Mucosa of rectum (tissue), 2 donors: ENCODE results near the gene INTU.

Experiments
- H3K27ac ChIP-seq, 2 donors: one replicate each; pipeline ENCODE4 v1.7.0; 2013; ENCODE audit warnings: inconsistent platforms in 2 of 2, low read depth in 2 of 2, low read length in 2 of 2
- H3K27me3 ChIP-seq, 2 donors: one replicate each; pipeline ENCODE4 v1.7.0; 2013; ENCODE audit warnings: low read length in 2 of 2; ENCODE audit not compliant: control insufficient read depth in 2 of 2, insufficient read depth in 2 of 2
- H3K36me3 ChIP-seq, 2 donors: one replicate each; pipeline ENCODE4 v1.7.0; 2013; ENCODE audit warnings: low read length in 2 of 2; ENCODE audit not compliant: control insufficient read depth in 2 of 2, insufficient read depth in 2 of 2
- H3K4me1 ChIP-seq, 2 donors: one replicate each; pipeline ENCODE4 v1.7.0; 2013; ENCODE audit warnings: low read length in 2 of 2, mild to moderate bottlenecking in 1 of 2; ENCODE audit not compliant: control insufficient read depth in 2 of 2, insufficient read depth in 2 of 2
- H3K4me3 ChIP-seq, 2 donors: one replicate each; pipeline ENCODE4 v1.7.0; 2013; ENCODE audit warnings: low read length in 2 of 2
- H3K9ac ChIP-seq, 2 donors: one replicate each; pipeline ENCODE4 v1.7.0; 2013; ENCODE audit warnings: low read length in 2 of 2, low read depth in 1 of 2, mild to moderate bottlenecking in 1 of 2
- H3K9me3 ChIP-seq, 2 donors: one replicate each; pipeline ENCODE4 v1.7.0; 2013; ENCODE audit warnings: low read length in 2 of 2; ENCODE audit not compliant: control insufficient read depth in 2 of 2
- donor health status: healthy.
- donor health status: Normal muscosa, but diverticular disease.

The INTU gene

GRCh38 chr4:127732623-127733328 is 100.0 kb downstream of the INTU start:
- Histone ChIP-seq H3K27ac (no peak overlapping the region), H3K4me1 (no peaks in the 10 kb centered on the region), H3K27me3 (no peaks in the 10 kb centered on the region), H3K36me3 (no peaks in the 10 kb centered on the region), H3K9ac (no peak overlapping the region), H3K9me3 (no peaks in the 10 kb centered on the region), H3K4me3 (no peak overlapping the region)

DNA sequence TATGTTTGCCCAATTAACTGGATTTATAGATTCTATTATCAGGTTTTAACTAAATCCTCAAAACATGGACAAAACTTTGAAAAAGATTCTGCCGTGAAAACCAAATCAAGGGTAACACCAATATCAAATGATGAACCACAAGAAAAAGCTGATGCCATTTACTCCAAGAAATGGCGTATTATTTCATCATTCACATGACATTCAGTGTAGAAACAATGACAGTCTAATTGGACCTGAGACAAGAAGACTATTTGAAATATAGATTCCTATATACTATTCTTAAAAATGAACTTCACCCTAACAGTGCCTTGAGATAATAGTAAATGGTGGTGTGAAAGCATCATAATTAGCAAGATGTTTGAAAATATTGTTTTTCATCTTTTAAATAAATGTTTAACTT is 102.2 kb downstream of the INTU start:
- Histone ChIP-seq H3K36me3 (no peaks in the 10 kb centered on the region), H3K4me1 (no peaks in the 10 kb centered on the region), H3K9me3 (no peaks in the 10 kb centered on the region), H3K27ac (no peak overlapping the region), H3K9ac (no peak overlapping the region), H3K4me3 (no peak overlapping the region), H3K27me3 (no peaks in the 10 kb centered on the region)

DNA sequence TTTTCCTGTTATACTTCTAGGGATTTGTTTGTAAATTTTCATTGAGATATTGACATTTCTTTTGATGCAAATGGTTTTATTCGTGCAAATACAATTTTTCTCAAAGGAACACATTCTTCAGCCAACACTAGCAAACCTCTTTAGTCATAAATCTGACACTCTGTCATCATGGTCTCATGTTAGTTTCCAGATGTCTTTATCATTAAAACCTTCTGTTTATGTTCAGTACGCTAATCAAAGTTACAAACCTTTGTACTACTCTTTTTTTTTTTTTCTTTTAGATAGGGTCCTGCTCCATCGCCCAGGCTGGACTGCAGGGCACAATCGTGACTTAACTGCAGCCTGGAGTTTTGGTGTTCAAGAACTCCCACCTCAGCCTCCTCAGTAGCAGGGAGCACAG is 104.5 kb downstream of the INTU start:
- Histone ChIP-seq H3K9ac (no peak overlapping the region), H3K4me3 (no peak overlapping the region), H3K36me3 (no peaks in the 10 kb centered on the region), H3K27ac (no peak overlapping the region), H3K4me1 (no peaks in the 10 kb centered on the region), H3K27me3 (peaks cover 0 to 2% of the 10 kb centered on the region in 2 donors), H3K9me3 (no peaks in the 10 kb centered on the region)

DNA sequence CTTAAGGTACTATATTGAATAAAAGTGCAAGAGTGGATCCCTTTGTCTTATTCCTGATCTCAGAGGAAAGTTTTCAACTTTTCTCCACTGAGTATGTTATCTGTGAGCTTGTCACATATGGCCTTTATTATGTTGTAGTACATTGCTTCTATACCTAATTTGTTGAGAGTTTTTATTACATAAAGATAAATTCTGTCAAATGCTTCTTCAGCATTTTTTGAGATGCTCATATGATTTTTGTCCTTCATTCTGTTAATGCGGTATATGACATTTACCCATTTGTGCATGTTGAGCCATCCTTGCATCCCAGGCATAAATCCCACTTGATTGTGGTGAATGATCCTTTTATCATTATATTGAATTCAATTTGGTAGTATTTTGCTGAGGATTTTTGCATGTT is 108.5 kb downstream of the INTU start:
- Histone ChIP-seq H3K4me1 (no peaks in the 10 kb centered on the region), H3K27ac (no peak overlapping the region), H3K9me3 (no peaks in the 10 kb centered on the region), H3K36me3 (no peaks in the 10 kb centered on the region), H3K27me3 (peaks cover 0 to 2% of the 10 kb centered on the region in 2 donors), H3K9ac (no peak overlapping the region), H3K4me3 (no peak overlapping the region)

- Histone ChIP-seq H3K27me3 (no peaks in the 10 kb centered on the region), H3K9ac (no peak overlapping the region), H3K9me3 (no peaks in the 10 kb centered on the region), H3K4me3 (no peak overlapping the region), H3K36me3 (no peaks in the 10 kb centered on the region), H3K4me1 (no peaks in the 10 kb centered on the region), H3K27ac (no peak overlapping the region)
Observed at GRCh38 chr4:127747883-127748282, 115.1 kb downstream of the INTU start.

- no peaks in the 10 kb centered on the region for H3K36me3 ChIP-seq
- no peak overlapping the region for H3K27ac ChIP-seq
- H3K27me3 ChIP-seq, result no peaks in the 10 kb centered on the region
- no peak overlapping the region for H3K9ac ChIP-seq
- no peaks in the 10 kb centered on the region for H3K9me3 ChIP-seq
- H3K4me3 ChIP-seq, result no peak overlapping the region
- H3K4me1 ChIP-seq, result no peaks in the 10 kb centered on the region
Observed at GRCh38 chr4:127748957-127749356, 116.2 kb downstream of the INTU start.

- Histone ChIP-seq H3K9me3 (no peaks in the 10 kb centered on the region), H3K27ac (no peak overlapping the region), H3K9ac (no peak overlapping the region), H3K4me3 (no peak overlapping the region), H3K4me1 (no peaks in the 10 kb centered on the region), H3K27me3 (no peaks in the 10 kb centered on the region), H3K36me3 (no peaks in the 10 kb centered on the region)
Observed at GRCh38 chr4:127756906-127757305, 124.1 kb downstream of the INTU start.

- no peaks in the 10 kb centered on the region for H3K4me1 ChIP-seq
- H3K9me3 ChIP-seq, result no peaks in the 10 kb centered on the region
- no peaks in the 10 kb centered on the region for H3K36me3 ChIP-seq
- no peak overlapping the region for H3K4me3 ChIP-seq
- no peak overlapping the region for H3K9ac ChIP-seq
- H3K27me3 ChIP-seq, result no peaks in the 10 kb centered on the region
- no peak overlapping the region for H3K27ac ChIP-seq
Observed at GRCh38 chr4:127759228-127759820, 126.6 kb downstream of the INTU start.

GRCh38 chr4:127759893-127760292 is 127.1 kb downstream of the INTU start:
- no peaks in the 10 kb centered on the region for H3K36me3 ChIP-seq
- no peak overlapping the region for H3K9ac ChIP-seq
- H3K4me1 ChIP-seq, result no peaks in the 10 kb centered on the region
- no peaks in the 10 kb centered on the region for H3K27me3 ChIP-seq
- no peaks in the 10 kb centered on the region for H3K9me3 ChIP-seq
- no peak overlapping the region for H3K4me3 ChIP-seq
- H3K27ac ChIP-seq, result no peak overlapping the region

DNA sequence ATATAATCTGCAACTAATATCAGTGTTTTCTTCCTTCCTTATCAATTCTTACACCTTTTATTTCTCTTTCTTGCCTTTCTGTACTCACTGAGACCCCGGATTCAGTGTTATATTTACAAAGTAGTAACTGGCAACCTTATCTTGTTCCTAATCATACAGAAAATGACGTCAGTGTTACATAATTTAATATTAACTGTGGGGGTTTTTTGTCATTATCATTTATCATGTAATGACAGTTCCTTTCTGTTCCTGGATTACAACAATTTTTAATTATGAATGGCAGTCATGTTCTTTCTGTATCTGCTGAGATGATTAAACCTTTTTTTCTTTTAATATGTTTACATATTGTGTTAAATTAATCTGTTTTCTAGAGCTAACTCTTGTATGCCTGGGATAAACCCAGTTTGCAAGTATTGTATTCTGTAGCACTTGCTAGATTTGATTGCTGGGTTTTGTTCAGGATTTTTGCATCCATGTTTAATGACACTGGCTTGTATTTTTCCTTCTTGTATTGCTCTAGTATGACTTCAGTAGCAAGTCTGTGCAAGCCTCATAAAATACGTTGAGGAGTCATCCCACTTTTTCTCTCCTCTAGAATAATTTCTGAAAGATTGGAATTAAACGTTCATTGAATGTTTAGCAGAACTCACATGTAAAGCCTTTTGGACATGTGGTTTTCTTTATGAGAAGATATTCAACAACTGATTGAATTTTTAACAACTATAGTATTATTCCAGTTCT is 138.9 kb downstream of the INTU start:
- H3K27me3 ChIP-seq, result no peaks in the 10 kb centered on the region
- no peaks in the 10 kb centered on the region for H3K36me3 ChIP-seq
- H3K4me1 ChIP-seq, result no peaks in the 10 kb centered on the region
- H3K9ac ChIP-seq, result no peak overlapping the region
- no peak overlapping the region for H3K4me3 ChIP-seq
- no peak overlapping the region for H3K27ac ChIP-seq
- no peaks in the 10 kb centered on the region for H3K9me3 ChIP-seq
